Peyer's patch (tissue), 4 donors: ENCODE results near the gene ELOVL6.

Experiments
- POLR2A ChIP-seq, 2 donors: fragments of 450-650 bp; IDR thresholded peaks; one replicate each; pipeline ENCODE4 v1.5.1; 2017; ENCODE audit warnings: antibody characterized with exemption in 2 of 2, mild to moderate bottlenecking in 2 of 2, moderate library complexity in 2 of 2
- TF ChIP-seq, protein P1 (sequence below), 6 experiments: fragments of 450-650 bp in 4 of 6; fragments of 200-600 bp in 2 of 6; sonication (generic) in 1 of 6; IDR thresholded peaks; one replicate each; pipeline ENCODE4 v1.5.1; 2017 to 2019; ENCODE audit warnings: antibody characterized with exemption in 6 of 6, mild to moderate bottlenecking in 3 of 6, moderate library complexity in 1 of 6

DNA sequence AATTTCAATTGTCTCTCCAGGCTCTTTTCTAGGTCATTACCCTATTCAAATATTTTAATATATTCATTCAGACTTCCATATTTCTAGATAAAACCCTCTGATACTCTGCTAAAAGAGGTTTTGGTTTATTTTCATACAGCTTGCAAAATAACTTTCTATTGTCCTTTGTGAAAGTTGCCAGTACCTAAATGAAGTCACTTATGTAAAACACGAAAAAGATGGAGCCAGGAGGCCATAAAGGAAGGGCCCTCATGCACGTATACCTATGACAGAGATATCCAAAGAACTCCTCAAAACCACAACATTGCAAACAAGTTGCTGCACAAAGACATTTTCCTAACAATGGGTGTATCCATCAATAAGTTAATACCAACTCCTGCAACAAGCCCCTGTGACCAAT lies 25.7 kb upstream of the ELOVL6 start:
- TF ChIP-seq, protein P1, sequence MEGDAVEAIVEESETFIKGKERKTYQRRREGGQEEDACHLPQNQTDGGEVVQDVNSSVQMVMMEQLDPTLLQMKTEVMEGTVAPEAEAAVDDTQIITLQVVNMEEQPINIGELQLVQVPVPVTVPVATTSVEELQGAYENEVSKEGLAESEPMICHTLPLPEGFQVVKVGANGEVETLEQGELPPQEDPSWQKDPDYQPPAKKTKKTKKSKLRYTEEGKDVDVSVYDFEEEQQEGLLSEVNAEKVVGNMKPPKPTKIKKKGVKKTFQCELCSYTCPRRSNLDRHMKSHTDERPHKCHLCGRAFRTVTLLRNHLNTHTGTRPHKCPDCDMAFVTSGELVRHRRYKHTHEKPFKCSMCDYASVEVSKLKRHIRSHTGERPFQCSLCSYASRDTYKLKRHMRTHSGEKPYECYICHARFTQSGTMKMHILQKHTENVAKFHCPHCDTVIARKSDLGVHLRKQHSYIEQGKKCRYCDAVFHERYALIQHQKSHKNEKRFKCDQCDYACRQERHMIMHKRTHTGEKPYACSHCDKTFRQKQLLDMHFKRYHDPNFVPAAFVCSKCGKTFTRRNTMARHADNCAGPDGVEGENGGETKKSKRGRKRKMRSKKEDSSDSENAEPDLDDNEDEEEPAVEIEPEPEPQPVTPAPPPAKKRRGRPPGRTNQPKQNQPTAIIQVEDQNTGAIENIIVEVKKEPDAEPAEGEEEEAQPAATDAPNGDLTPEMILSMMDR (IDR thresholded peaks at IDR 0.05): no peak
- no peak for TF ChIP-seq POLR2A (IDR thresholded peaks at IDR 0.05)
